Smooth muscle cell of the coronary artery (primary cell): ENCODE data around the gene RIPPLY2. TPM values are rescaled to one million over a fixed set of nuclear protein-coding genes. Genes with fewer than 3 reads are reported as not detected.

Experiments used
- total RNA-seq: library from RNA; depleted of rRNA; stranded (reverse); fragments of >200 nt; gene quantifications from 2 replicates; pipeline ENCODE4 v1.2.3, GENCODE V29; 2014; ENCODE audit warnings: low replicate concordance

Gene RIPPLY2, protein sequence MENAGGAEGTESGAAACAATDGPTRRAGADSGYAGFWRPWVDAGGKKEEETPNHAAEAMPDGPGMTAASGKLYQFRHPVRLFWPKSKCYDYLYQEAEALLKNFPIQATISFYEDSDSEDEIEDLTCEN
- under 0.01 TPM in 1 of 2 replicates, not detected in the other for total RNA-seq

DNA sequence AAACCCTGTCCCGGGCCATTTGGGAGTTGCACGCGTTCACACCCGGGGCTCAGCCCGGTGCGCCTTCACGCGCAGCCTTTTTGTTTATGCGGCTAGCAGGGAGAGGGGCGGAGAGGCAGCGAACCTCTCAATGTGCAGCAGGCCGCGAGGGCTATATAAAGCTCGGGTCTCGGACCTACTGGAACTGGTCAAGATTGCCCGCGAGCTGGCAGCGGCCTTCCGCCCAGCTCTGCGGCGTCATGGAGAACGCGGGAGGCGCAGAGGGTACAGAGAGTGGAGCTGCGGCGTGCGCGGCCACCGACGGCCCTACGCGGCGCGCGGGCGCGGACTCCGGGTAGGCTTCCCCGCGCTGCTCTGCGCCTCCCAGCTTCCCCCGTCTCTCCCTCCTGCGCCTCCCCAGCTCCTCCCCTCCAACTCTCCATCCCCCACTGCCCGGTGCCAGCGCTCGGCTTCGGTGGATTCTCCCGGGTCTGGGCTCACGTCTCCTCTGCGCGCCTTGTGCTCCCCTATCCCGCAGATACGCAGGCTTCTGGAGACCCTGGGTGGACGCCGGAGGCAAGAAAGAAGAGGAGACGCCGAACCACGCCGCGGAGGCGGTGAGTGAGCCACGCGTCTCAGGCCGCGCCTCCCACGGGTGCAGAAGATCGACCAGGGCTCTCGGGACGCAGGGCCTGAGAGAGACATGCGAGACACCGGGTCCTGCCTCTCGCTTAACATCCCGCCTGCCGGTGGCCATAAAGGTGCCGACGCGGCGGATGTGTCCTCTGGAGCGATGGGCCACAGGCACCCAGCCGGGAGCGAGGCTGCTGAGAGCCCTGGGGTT is at the start of gene RIPPLY2:
Gene RIPPLY2 (plus strand): TSS at position 183 of the 823 bp plus-strand sequence. CDS start 57 bp downstream, at position 240.

DNA sequence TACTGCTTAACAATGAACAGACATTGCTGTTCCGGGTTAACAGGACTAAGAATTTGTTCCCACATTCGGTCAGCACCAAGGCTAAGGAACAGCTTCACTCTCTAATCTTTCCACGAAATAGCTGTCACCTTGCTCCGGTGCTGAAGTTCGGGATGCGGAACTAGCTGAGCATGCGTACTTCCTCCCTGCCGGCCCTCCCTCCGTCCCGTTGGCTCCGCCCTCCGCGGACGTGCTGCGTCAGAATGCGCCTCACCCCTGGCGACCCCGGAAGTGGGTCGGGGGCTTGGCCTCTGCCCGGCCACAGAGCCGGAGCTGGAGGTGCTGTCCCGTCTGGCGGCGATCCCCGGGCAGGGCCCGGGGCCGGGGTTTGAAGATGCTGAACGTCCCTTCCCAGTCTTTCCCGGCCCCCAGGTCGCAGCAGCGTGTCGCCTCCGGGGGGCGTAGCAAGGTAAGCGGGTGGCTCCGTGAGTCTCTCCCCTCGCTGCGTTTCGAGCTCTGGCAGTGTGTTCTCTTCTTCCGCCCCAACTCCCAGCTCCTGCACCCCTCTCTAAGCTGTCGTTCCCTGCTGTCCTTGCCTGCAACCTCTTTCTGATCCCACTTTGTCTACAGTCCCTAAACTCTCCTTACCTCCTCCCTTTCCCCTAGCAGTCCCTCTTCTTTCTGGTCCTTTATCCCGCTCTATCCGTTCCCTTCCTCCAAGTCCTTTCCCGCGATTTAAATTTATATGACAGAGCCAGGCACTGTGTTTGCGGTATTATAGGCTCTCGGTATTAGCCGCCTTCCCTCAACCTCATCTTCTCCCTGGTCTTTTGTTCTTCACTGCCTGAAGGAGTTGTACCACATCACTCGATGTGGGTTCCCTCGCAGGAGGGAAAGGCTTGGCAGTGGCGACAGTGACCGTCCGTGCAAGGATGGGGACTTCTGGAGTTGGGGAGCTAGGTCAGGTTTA is 6.5 kb downstream of the RIPPLY2 start, which contains the start of gene CYB5R4:
Gene CYB5R4 (plus strand): TSS at position 280 of the 949 bp plus-strand sequence. CDS start 94 bp downstream, at position 374.

Other genes with a start within 250 kb of the RIPPLY2 start
- gene SNAP91, start 144.3 kb upstream of the RIPPLY2 start, total RNA-seq: under 0.01 TPM in 1 of 2 replicates, not detected in the other
- 2.1 and 2.7 TPM in 2 replicates for gene CYB5R4, start 6.3 kb downstream of the RIPPLY2 start, total RNA-seq
- gene MRAP2, start 180.4 kb downstream of the RIPPLY2 start, total RNA-seq: 1.7 and 6.3 TPM in 2 replicates